ENCODE results near the gene NEUROD2.
"Not testable (repeated sequence)": the region's sequence is repeated elsewhere in the genome, so short reads cannot be mapped to it uniquely, and the experiment has no call there.

The NEUROD2 gene

GRCh38 chr17:39596543-39597267 is 11.0 kb downstream of the NEUROD2 start:
- H3K4me3 ChIP-seq (ENCODE audit: insufficient read depth, low read depth, low read length, poor library complexity, severe bottlenecking): no peak overlapping the region
- peaks cover 72% of the 10 kb centered on the region for H3K27me3 ChIP-seq (replicated peaks; ENCODE audit: control insufficient read depth, insufficient read depth, low read length, poor library complexity, severe bottlenecking)
- H3K9me3 ChIP-seq (ENCODE audit: control insufficient read depth, low read length): no peaks in the 10 kb centered on the region
- H3K27ac ChIP-seq (ENCODE audit: insufficient read depth, low read length, poor library complexity, severe bottlenecking): no peak overlapping the region
- no peak for DNase-seq
- no peaks in the 10 kb centered on the region for H3K36me3 ChIP-seq (ENCODE audit: control insufficient read depth, insufficient read depth, low read length)
- peaks cover 17% of the 10 kb centered on the region for H3K4me1 ChIP-seq (ENCODE audit: control insufficient read depth, insufficient read depth, low read length, poor library complexity, severe bottlenecking)

GRCh38 chr17:39595928-39596510 is 11.7 kb downstream of the NEUROD2 start:
- peaks cover 65% of the 10 kb centered on the region for H3K27me3 ChIP-seq (replicated peaks; ENCODE audit: control insufficient read depth, insufficient read depth, low read length, poor library complexity, severe bottlenecking)
- no peaks in the 10 kb centered on the region for H3K36me3 ChIP-seq (ENCODE audit: control insufficient read depth, insufficient read depth, low read length)

DNA sequence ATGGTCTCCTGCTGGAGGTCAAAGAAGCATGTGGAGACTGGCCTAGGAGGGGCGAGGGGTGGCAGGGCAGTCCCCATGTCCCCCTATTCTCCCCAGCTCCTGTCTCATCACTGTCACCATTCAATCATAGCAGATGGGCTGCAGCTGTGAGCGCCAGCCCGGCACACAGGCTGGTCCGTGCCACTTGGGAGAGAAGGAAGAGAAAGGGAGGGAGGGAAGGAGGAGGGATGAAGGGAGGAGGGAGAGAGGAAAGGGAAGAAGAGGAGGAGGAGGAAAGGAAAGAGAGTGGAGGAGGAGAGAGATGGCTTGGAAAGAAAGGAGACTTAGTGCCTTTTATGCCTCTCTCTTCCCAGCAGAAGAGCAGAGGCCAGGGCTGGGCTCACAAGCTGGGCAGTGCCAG is 12.4 kb downstream of the NEUROD2 start:
- Histone ChIP-seq H3K9me3 (ENCODE audit: control insufficient read depth, low read length) (no peaks in the 10 kb centered on the region), H3K36me3 (ENCODE audit: control insufficient read depth, insufficient read depth, low read length) (no peaks in the 10 kb centered on the region), H3K4me3 (ENCODE audit: insufficient read depth, low read depth, low read length, poor library complexity, severe bottlenecking) (no peak overlapping the region), H3K27me3 (replicated peaks; ENCODE audit: control insufficient read depth, insufficient read depth, low read length, poor library complexity, severe bottlenecking) (peaks cover 58% of the 10 kb centered on the region), H3K27ac (ENCODE audit: insufficient read depth, low read length, poor library complexity, severe bottlenecking) (no peak overlapping the region), H3K4me1 (ENCODE audit: control insufficient read depth, insufficient read depth, low read length, poor library complexity, severe bottlenecking) (peaks cover 17% of the 10 kb centered on the region)
- no peak for DNase-seq

More at GRCh38 chr17:39595928-39596510, 11.7 kb downstream of the NEUROD2 start:
- DNase-seq: no peak
- H3K9me3 ChIP-seq (ENCODE audit: control insufficient read depth, low read length): no peaks in the 10 kb centered on the region
- no peak overlapping the region for H3K4me3 ChIP-seq (ENCODE audit: insufficient read depth, low read depth, low read length, poor library complexity, severe bottlenecking)
- H3K27ac ChIP-seq (ENCODE audit: insufficient read depth, low read length, poor library complexity, severe bottlenecking): no peak overlapping the region
- peaks cover 17% of the 10 kb centered on the region for H3K4me1 ChIP-seq (ENCODE audit: control insufficient read depth, insufficient read depth, low read length, poor library complexity, severe bottlenecking)

GRCh38 chr17:39593371-39593770 is 14.3 kb downstream of the NEUROD2 start:
- no peak overlapping the region for H3K4me3 ChIP-seq (ENCODE audit: insufficient read depth, low read depth, low read length, poor library complexity, severe bottlenecking)
- peaks cover 39% of the 10 kb centered on the region for H3K27me3 ChIP-seq (replicated peaks; ENCODE audit: control insufficient read depth, insufficient read depth, low read length, poor library complexity, severe bottlenecking)
- no peaks in the 10 kb centered on the region for H3K36me3 ChIP-seq (ENCODE audit: control insufficient read depth, insufficient read depth, low read length)
- no peak overlapping the region for H3K27ac ChIP-seq (ENCODE audit: insufficient read depth, low read length, poor library complexity, severe bottlenecking)
- H3K4me1 ChIP-seq (ENCODE audit: control insufficient read depth, insufficient read depth, low read length, poor library complexity, severe bottlenecking): peaks cover 2% of the 10 kb centered on the region
- DNase-seq: no peak
- H3K9me3 ChIP-seq (ENCODE audit: control insufficient read depth, low read length): no peaks in the 10 kb centered on the region

DNA sequence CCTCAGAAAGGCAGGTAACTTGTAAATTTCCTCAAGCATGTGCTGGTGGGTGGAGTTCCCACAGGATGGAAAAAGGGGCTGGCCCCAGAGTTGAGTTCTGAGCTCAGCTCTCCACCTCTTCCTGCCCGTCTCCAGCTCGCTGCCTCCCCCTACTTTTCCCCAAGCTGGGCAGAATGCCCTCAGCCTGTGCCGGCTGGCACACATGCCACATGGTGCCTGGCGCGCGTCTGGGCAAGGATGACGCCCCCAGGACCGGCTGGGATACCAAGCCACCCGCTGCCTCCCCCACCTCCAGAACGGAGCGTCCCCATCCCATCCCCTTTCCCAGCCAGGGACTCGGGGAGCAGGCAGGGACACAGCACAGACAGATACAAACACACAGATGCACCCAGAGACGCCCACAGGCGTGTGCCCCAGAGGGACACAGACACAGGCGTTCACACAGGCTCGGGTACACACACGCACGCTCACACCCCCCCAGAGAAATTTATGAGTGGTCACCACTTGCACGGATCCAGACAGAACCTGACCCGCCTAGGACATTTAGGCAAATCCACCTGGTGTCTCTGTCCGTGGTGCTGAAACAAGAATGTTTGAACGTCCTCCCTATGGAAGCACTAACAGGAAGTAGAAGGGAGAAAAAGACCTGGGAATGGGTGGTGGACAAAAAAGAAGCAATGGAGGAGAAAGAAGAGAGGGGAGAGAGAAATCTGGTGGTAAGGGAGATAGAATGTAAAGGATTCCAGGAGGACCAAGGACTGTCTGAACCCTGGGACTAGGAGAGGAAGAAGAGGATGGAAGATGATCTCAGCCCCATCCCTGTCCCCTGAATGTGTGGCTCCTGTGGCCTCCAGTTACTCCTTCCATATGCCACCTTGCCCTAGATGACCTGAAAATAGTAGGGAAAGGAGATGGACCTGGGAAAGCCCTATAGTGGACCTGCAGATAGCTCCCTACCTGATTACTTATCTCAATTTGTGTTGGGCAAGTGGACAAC is 15.5 kb downstream of the NEUROD2 start:
- no peak overlapping the region for H3K4me3 ChIP-seq (ENCODE audit: insufficient read depth, low read depth, low read length, poor library complexity, severe bottlenecking)
- DNase-seq: no peak
- no peak overlapping the region for H3K27ac ChIP-seq (ENCODE audit: insufficient read depth, low read length, poor library complexity, severe bottlenecking)
- no peaks in the 10 kb centered on the region for H3K9me3 ChIP-seq (ENCODE audit: control insufficient read depth, low read length)
- no peaks in the 10 kb centered on the region for H3K4me1 ChIP-seq (ENCODE audit: control insufficient read depth, insufficient read depth, low read length, poor library complexity, severe bottlenecking)
- H3K36me3 ChIP-seq (ENCODE audit: control insufficient read depth, insufficient read depth, low read length): no peaks in the 10 kb centered on the region
- H3K27me3 ChIP-seq (replicated peaks; ENCODE audit: control insufficient read depth, insufficient read depth, low read length, poor library complexity, severe bottlenecking): peaks cover 28% of the 10 kb centered on the region

- not testable (repeated sequence) for H3K4me1 ChIP-seq (ENCODE audit: control insufficient read depth, insufficient read depth, low read length, poor library complexity, severe bottlenecking); DNase-seq; H3K4me3 ChIP-seq (ENCODE audit: insufficient read depth, low read depth, low read length, poor library complexity, severe bottlenecking); H3K27ac ChIP-seq (ENCODE audit: insufficient read depth, low read length, poor library complexity, severe bottlenecking); H3K9me3 ChIP-seq (ENCODE audit: control insufficient read depth, low read length); H3K36me3 ChIP-seq (ENCODE audit: control insufficient read depth, insufficient read depth, low read length)
- peaks cover 13% of the 10 kb centered on the region for H3K27me3 ChIP-seq (replicated peaks; ENCODE audit: control insufficient read depth, insufficient read depth, low read length, poor library complexity, severe bottlenecking)
Measured at GRCh38 chr17:39590180-39590579, 17.5 kb downstream of the NEUROD2 start.

- Histone ChIP-seq H3K4me3 (ENCODE audit: insufficient read depth, low read depth, low read length, poor library complexity, severe bottlenecking) (no peak overlapping the region), H3K4me1 (ENCODE audit: control insufficient read depth, insufficient read depth, low read length, poor library complexity, severe bottlenecking) (no peaks in the 10 kb centered on the region), H3K27me3 (replicated peaks; ENCODE audit: control insufficient read depth, insufficient read depth, low read length, poor library complexity, severe bottlenecking) (no peaks in the 10 kb centered on the region), H3K36me3 (ENCODE audit: control insufficient read depth, insufficient read depth, low read length) (no peaks in the 10 kb centered on the region), H3K9me3 (ENCODE audit: control insufficient read depth, low read length) (no peaks in the 10 kb centered on the region), H3K27ac (ENCODE audit: insufficient read depth, low read length, poor library complexity, severe bottlenecking) (no peak overlapping the region)
- no peak for DNase-seq
Measured at GRCh38 chr17:39582658-39583057, 25.1 kb downstream of the NEUROD2 start.

- Histone ChIP-seq H3K27ac (ENCODE audit: insufficient read depth, low read length, poor library complexity, severe bottlenecking) (no peak overlapping the region), H3K36me3 (ENCODE audit: control insufficient read depth, insufficient read depth, low read length) (no peaks in the 10 kb centered on the region), H3K4me3 (ENCODE audit: insufficient read depth, low read depth, low read length, poor library complexity, severe bottlenecking) (no peak overlapping the region), H3K4me1 (ENCODE audit: control insufficient read depth, insufficient read depth, low read length, poor library complexity, severe bottlenecking) (no peaks in the 10 kb centered on the region), H3K27me3 (replicated peaks; ENCODE audit: control insufficient read depth, insufficient read depth, low read length, poor library complexity, severe bottlenecking) (no peaks in the 10 kb centered on the region), H3K9me3 (ENCODE audit: control insufficient read depth, low read length) (no peaks in the 10 kb centered on the region)
- DNase-seq: no peak
Measured at GRCh38 chr17:39581759-39582085, 26.0 kb downstream of the NEUROD2 start.

GRCh38 chr17:39581071-39581758 is 26.5 kb downstream of the NEUROD2 start:
- H3K36me3 ChIP-seq (ENCODE audit: control insufficient read depth, insufficient read depth, low read length): no peaks in the 10 kb centered on the region
- H3K9me3 ChIP-seq (ENCODE audit: control insufficient read depth, low read length): no peaks in the 10 kb centered on the region
- no peak overlapping the region for H3K27ac ChIP-seq (ENCODE audit: insufficient read depth, low read length, poor library complexity, severe bottlenecking)
- DNase-seq: no peak
- H3K4me3 ChIP-seq (ENCODE audit: insufficient read depth, low read depth, low read length, poor library complexity, severe bottlenecking): no peak overlapping the region
- no peaks in the 10 kb centered on the region for H3K27me3 ChIP-seq (replicated peaks; ENCODE audit: control insufficient read depth, insufficient read depth, low read length, poor library complexity, severe bottlenecking)
- no peaks in the 10 kb centered on the region for H3K4me1 ChIP-seq (ENCODE audit: control insufficient read depth, insufficient read depth, low read length, poor library complexity, severe bottlenecking)

Measured in effector memory CD4-positive, alpha-beta T cell (primary cell).